Measurements from ENCODE around the gene TBC1D4.

DNA sequence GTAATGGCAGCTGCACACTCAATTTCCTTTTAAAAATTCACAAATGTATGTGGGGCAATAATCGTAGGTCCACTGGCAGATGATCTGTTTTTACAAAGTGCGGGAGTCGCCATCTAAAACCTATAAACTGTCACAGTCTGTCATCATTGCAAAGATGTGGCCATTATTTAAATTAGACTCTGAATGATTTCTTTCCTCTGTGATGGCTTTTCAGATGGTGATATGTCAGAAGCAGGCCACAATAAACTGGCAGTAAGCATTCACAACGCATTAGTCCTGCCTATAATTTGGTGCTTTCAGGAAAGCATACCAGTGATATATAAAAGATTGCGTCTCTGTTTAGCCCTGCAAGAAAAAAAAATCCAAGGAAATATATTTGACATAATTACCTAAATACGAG is 226.8 kb downstream of the TBC1D4 start:
- TF ChIP-seq, protein P1, sequence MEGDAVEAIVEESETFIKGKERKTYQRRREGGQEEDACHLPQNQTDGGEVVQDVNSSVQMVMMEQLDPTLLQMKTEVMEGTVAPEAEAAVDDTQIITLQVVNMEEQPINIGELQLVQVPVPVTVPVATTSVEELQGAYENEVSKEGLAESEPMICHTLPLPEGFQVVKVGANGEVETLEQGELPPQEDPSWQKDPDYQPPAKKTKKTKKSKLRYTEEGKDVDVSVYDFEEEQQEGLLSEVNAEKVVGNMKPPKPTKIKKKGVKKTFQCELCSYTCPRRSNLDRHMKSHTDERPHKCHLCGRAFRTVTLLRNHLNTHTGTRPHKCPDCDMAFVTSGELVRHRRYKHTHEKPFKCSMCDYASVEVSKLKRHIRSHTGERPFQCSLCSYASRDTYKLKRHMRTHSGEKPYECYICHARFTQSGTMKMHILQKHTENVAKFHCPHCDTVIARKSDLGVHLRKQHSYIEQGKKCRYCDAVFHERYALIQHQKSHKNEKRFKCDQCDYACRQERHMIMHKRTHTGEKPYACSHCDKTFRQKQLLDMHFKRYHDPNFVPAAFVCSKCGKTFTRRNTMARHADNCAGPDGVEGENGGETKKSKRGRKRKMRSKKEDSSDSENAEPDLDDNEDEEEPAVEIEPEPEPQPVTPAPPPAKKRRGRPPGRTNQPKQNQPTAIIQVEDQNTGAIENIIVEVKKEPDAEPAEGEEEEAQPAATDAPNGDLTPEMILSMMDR (IDR thresholded peaks at IDR 0.05): no peak
- TF ChIP-seq POLR2A (IDR thresholded peaks at IDR 0.05): no peak
- no peak for TF ChIP-seq POLR2AphosphoS5 (IDR thresholded peaks at IDR 0.05)

All from prostate gland (tissue), 2 donors.